DND-41 (cell line): ENCODE data around the gene LMO1.

Experiments
- EZH2 ChIP-seq: IDR thresholded peaks from 3 replicates; pipeline ENCODE4 v1.6.1; 2012; ENCODE audit warnings: borderline replicate concordance, low read depth, mild to moderate bottlenecking, moderate library complexity, low read length, inconsistent platforms; ENCODE audit not compliant: severe bottlenecking
- TF ChIP-seq, protein P1 (sequence below): IDR thresholded peaks from 2 replicates; pipeline ENCODE4 v1.5.1; 2012; ENCODE audit warnings: borderline replicate concordance, low read length, moderate library complexity, mild to moderate bottlenecking; ENCODE audit not compliant: poor library complexity, severe bottlenecking; ENCODE audit errors: extremely low read depth

DNA sequence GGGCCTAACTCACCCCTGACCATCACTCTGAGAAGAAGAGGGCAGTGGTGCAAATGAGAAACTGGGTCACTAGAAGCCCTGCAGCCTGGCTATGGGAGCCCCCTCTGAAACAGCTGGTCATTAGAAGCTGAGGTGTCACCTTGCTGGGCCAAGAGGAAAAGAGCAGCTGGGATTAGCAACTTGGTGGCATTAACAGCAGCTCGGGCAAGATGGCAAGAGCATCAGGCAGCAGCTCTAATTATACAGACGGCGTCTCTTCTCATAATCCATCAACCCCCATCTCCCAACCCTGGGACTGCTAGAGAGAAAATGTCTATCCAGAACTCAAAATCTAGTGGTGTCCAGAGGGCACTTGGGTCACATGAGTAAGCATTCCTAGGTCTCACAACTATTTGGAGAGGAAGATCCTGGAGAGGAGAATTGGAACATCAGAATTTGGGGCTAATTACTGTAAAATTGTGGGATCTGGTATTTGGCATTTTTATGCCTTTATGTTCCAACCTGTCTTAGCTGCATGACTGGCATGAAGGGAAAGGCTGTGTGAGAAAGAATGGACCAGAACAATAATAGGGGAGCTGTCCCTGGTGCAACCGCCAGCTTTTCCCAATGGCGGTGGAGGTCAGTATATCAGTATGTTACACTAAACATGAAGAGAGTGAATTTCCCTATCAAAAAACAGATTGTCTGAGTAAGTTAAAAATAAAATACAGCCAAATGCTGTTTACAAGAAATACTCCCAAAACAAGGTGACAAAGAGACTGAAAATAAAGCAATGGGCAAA lies 7.6 kb upstream of the LMO1 start:
- TF ChIP-seq, protein P1, sequence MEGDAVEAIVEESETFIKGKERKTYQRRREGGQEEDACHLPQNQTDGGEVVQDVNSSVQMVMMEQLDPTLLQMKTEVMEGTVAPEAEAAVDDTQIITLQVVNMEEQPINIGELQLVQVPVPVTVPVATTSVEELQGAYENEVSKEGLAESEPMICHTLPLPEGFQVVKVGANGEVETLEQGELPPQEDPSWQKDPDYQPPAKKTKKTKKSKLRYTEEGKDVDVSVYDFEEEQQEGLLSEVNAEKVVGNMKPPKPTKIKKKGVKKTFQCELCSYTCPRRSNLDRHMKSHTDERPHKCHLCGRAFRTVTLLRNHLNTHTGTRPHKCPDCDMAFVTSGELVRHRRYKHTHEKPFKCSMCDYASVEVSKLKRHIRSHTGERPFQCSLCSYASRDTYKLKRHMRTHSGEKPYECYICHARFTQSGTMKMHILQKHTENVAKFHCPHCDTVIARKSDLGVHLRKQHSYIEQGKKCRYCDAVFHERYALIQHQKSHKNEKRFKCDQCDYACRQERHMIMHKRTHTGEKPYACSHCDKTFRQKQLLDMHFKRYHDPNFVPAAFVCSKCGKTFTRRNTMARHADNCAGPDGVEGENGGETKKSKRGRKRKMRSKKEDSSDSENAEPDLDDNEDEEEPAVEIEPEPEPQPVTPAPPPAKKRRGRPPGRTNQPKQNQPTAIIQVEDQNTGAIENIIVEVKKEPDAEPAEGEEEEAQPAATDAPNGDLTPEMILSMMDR = no peak
- no peak for TF ChIP-seq EZH2
